NB4 (cell line): ENCODE data around the gene TMEM187.

Experiments
- DNase-seq: peaks from one replicate; pipeline ENCODE4 v3.0.0; 2010; ENCODE audit warnings: low read depth
- H3K4me3 ChIP-seq: one replicate; pipeline ENCODE4 v1.5.1; 2011; ENCODE audit warnings: mild to moderate bottlenecking, low read depth, low read length, moderate library complexity
- CTCF ChIP-seq: IDR thresholded peaks from one replicate; pipeline ENCODE4 v1.5.1; 2012; ENCODE audit warnings: low read depth, low read length
- MAX ChIP-seq: IDR thresholded peaks from 2 replicates; pipeline ENCODE4 v1.6.1; 2011; ENCODE audit warnings: low read depth, low read length
- MYC ChIP-seq: IDR thresholded peaks from 2 replicates; pipeline ENCODE4 v1.6.1; 2011; ENCODE audit warnings: low read depth, low read length
- POLR2A ChIP-seq: IDR thresholded peaks from 2 replicates; pipeline ENCODE4 v1.6.1; 2011; ENCODE audit warnings: mild to moderate bottlenecking; ENCODE audit not compliant: insufficient read length; ENCODE audit errors: extremely low read depth

Gene TMEM187

GRCh38 chrX:153948002-153948466 lies 24.5 kb upstream of the TMEM187 start:
- no peak for DNase-seq
- H3K4me3 ChIP-seq, result no peak overlapping the region
- no peak for TF ChIP-seq MAX
- TF ChIP-seq MYC, result no peak
- TF ChIP-seq POLR2A, result no peak
- no peak for TF ChIP-seq CTCF

GRCh38 chrX:153948847-153949805 lies 23.4 kb upstream of the TMEM187 start:
- no peak for TF ChIP-seq POLR2A
- TF ChIP-seq CTCF, result no peak
- no peak for TF ChIP-seq MAX
- no peak for TF ChIP-seq MYC
- no peak overlapping the region for H3K4me3 ChIP-seq
- DNase-seq, result no peak

- TF ChIP-seq MAX (no peak), MYC (no peak), CTCF (no peak), POLR2A (no peak)
- H3K4me3 ChIP-seq, result no peak overlapping the region
- DNase-seq, result no peak
Measured at GRCh38 chrX:153950127-153950526, 22.4 kb upstream of the TMEM187 start.

- no peak overlapping the region for H3K4me3 ChIP-seq
- TF ChIP-seq MYC, result no peak
- no peak for TF ChIP-seq CTCF
- no peak for TF ChIP-seq POLR2A
- no peak for TF ChIP-seq MAX
- no peak for DNase-seq
Measured at GRCh38 chrX:153951683-153952372, 20.7 kb upstream of the TMEM187 start.

GRCh38 chrX:153952373-153953026 lies 20.1 kb upstream of the TMEM187 start:
- DNase-seq, result no peak
- TF ChIP-seq POLR2A, result no peak
- no peak for TF ChIP-seq MYC
- TF ChIP-seq CTCF, result no peak
- TF ChIP-seq MAX, result no peak
- no peak overlapping the region for H3K4me3 ChIP-seq
